GM12872 (cell line): ENCODE measurements around the gene THNSL1.

Experiments
- CTCF ChIP-seq: IDR thresholded peaks from 3 replicates; pipeline ENCODE4 v1.5.1; 2011; ENCODE audit warnings: low read depth, mild to moderate bottlenecking, low read length, moderate library complexity; ENCODE audit not compliant: insufficient read depth

Gene THNSL1

GRCh38 chr10:25028711-25029110, 12.3 kb downstream of the THNSL1 start:
- TF ChIP-seq CTCF, result no peak

- TF ChIP-seq CTCF, result no peak
Measured at GRCh38 chr10:25029519-25029918, 13.1 kb downstream of the THNSL1 start.

- no peak for TF ChIP-seq CTCF
Measured at GRCh38 chr10:25036381-25036780, 20.0 kb downstream of the THNSL1 start.

GRCh38 chr10:25038325-25038724, 21.9 kb downstream of the THNSL1 start:
- no peak for TF ChIP-seq CTCF

- no peak for TF ChIP-seq CTCF
Measured at GRCh38 chr10:25039531-25039930, 23.1 kb downstream of the THNSL1 start.

GRCh38 chr10:25046641-25047040, 30.2 kb downstream of the THNSL1 start:
- no peak for TF ChIP-seq CTCF

- TF ChIP-seq CTCF, result no peak
Measured at GRCh38 chr10:25047088-25047487, 30.7 kb downstream of the THNSL1 start.

- TF ChIP-seq CTCF, result no peak
Measured at GRCh38 chr10:25047591-25048301, 31.3 kb downstream of the THNSL1 start.
